T-helper 2 cell treated with Interferon-gamma antibody and Interleukin-4, amounts not matched to agents 100 ng/mL and 5 ng/mL, for 36 hours (primary cell): Measurements from ENCODE around the gene WDR62. TPM values are rescaled to one million over a fixed set of nuclear protein-coding genes. Genes with fewer than 3 reads are reported as not detected.

ENCODE experiments used
- intact Hi-C: fragments of 100-400 bp; cut with micrococcal nuclease; formaldehyde crosslinking; loops from one replicate; pipeline ENCODE4 v1.15.1; 2023
- total RNA-seq: library from RNA; stranded (reverse); gene quantifications from 2 replicates; pipeline ENCODE4 v1.2.3, GENCODE V29; 2022

Gene WDR62
- total RNA-seq: 32.6 and 32.8 TPM in 2 replicates

- intact Hi-C loops: loop anchor here (1.0 to 10.0 kb wide), 11 partner anchors 41 to 410 kb away; partner anchors contain the start of genes ALKBH6, ARHGAP33, COX6B1 and ETV2
Observed at GRCh38 chr19:36054733-36055686, at the start of gene WDR62. Gene WDR62, plus strand, starts transcription at chr19:36054897. Its CDS starts 75 bp downstream, at chr19:36054972.

- intact Hi-C loops: no loop called here
Observed at GRCh38 chr19:36006955-36007354, 47.7 kb upstream of the WDR62 start.

- intact Hi-C loops: no loop called here
Observed at GRCh38 chr19:36008336-36008978, 46.2 kb upstream of the WDR62 start, which contains the start of gene SYNE4. Gene SYNE4, minus strand, starts transcription at chr19:36008813. Its CDS starts 132 bp downstream, at chr19:36008681.

GRCh38 chr19:36009220-36009619 lies 45.5 kb upstream of the WDR62 start:
- intact Hi-C loops: no loop called here

- intact Hi-C loops: loop anchor here (5.0 kb wide), 1 partner anchor 363 kb away; the partner anchor contains the start of gene COX6B1
Observed at GRCh38 chr19:36009633-36010379, 44.9 kb upstream of the WDR62 start.

- intact Hi-C loops: loop anchor here (5.0 kb wide), 1 partner anchor 363 kb away; the partner anchor contains the start of gene COX6B1
Observed at GRCh38 chr19:36010402-36010801, 44.3 kb upstream of the WDR62 start.

GRCh38 chr19:36013280-36014011 lies 41.3 kb upstream of the WDR62 start:
- intact Hi-C loops: loop anchor here (1.0 to 5.0 kb wide), 6 partner anchors 18 to 366 kb away; partner anchors contain the start of genes CAPNS1, COX6B1, LIN37 and SDHAF1

GRCh38 chr19:36014012-36014924 lies 40.4 kb upstream of the WDR62 start, which contains the start of gene ALKBH6:
Gene ALKBH6, minus strand, starts transcription at chr19:36014213. Its CDS starts 816 bp downstream, at chr19:36013397.
- intact Hi-C loops: loop anchor here (1.0 to 5.0 kb wide), 6 partner anchors 19 to 367 kb away; partner anchors contain the start of genes CAPNS1, COX6B1, LIN37 and SDHAF1

GRCh38 chr19:36019061-36019670 lies 35.5 kb upstream of the WDR62 start:
- intact Hi-C loops: no loop called here

GRCh38 chr19:36023432-36023831 lies 31.3 kb upstream of the WDR62 start:
- intact Hi-C loops: no loop called here

GRCh38 chr19:36025541-36025940 lies 29.2 kb upstream of the WDR62 start:
- intact Hi-C loops: no loop called here

- intact Hi-C loops: no loop called here
Observed at GRCh38 chr19:36026091-36026876, 28.4 kb upstream of the WDR62 start.

GRCh38 chr19:36027696-36028095 lies 27.0 kb upstream of the WDR62 start:
- intact Hi-C loops: no loop called here

- intact Hi-C loops: no loop called here
Observed at GRCh38 chr19:36028313-36029041, 26.2 kb upstream of the WDR62 start.

- intact Hi-C loops: no loop called here
Observed at GRCh38 chr19:36030264-36031148, 24.2 kb upstream of the WDR62 start.

GRCh38 chr19:36031308-36031707 lies 23.4 kb upstream of the WDR62 start:
- intact Hi-C loops: no loop called here
